Keratinocyte (primary cell): ENCODE results near the gene MEOX1. TPM values are rescaled to one million over a fixed set of nuclear protein-coding genes. Genes with fewer than 3 reads are reported as not detected.

Source experiments
- DNase-seq: peaks from one replicate; pipeline ENCODE4 v3.0.0-alpha.2; 2011; ENCODE audit warnings: low read depth, missing footprints, low spot score
- FAIRE-seq: peaks from 2 replicates; lab custom pipeline; 2011; peaks lifted over from hg19 to GRCh38; lab: Jason Lieb, UNC
- H2AFZ ChIP-seq: 2 replicates; pipeline ENCODE4 v1.6.0; 2012; ENCODE audit warnings: low read length, control low read depth, inconsistent platforms; ENCODE audit not compliant: control insufficient read depth
- H3K27ac ChIP-seq: 2 replicates; pipeline ENCODE4 v1.5.1; 2011; ENCODE audit warnings: low read length; ENCODE audit not compliant: control insufficient read depth, insufficient read depth
- H3K27me3 ChIP-seq: 3 replicates; pipeline ENCODE4 v1.6.0; 2011; ENCODE audit warnings: low read length; ENCODE audit not compliant: control insufficient read depth, insufficient read depth; ENCODE audit errors: extremely low read depth
- H3K36me3 ChIP-seq, 2 experiments: 2 replicates in 1 of 2; 3 replicates in 1 of 2; pipeline ENCODE4 v1.5.1; 2011; ENCODE audit warnings: low read length in 2 of 2, mild to moderate bottlenecking in 1 of 2; ENCODE audit not compliant: control insufficient read depth in 2 of 2, insufficient read depth in 2 of 2; ENCODE audit errors: extremely low read depth in 1 of 2
- H3K4me1 ChIP-seq: 3 replicates; pipeline ENCODE4 v1.5.1; 2011; ENCODE audit warnings: low read length; ENCODE audit not compliant: control insufficient read depth, insufficient read depth; ENCODE audit errors: extremely low read depth
- H3K4me2 ChIP-seq: 3 replicates; pipeline ENCODE4 v1.6.0; 2011; ENCODE audit warnings: low read depth, low read length; ENCODE audit not compliant: control insufficient read depth, insufficient read depth; ENCODE audit errors: extremely low read depth
- H3K4me3 ChIP-seq, 3 experiments: fragments of 200-600 bp in 1 of 3; sonication (generic) in 1 of 3; 2 replicates in 2 of 3; 3 replicates in 1 of 3; pipeline ENCODE4 v1.5.1; 2011 to 2016; ENCODE audit warnings: low read length in 3 of 3, mild to moderate bottlenecking in 3 of 3, control low read depth in 2 of 3, inconsistent platforms in 1 of 3, low read depth in 1 of 3, mixed read lengths in 1 of 3, mixed run types in 1 of 3, moderate library complexity in 1 of 3; ENCODE audit not compliant: control insufficient read depth in 2 of 3, insufficient read depth in 2 of 3; ENCODE audit errors: extremely low read depth in 1 of 3
- H3K79me2 ChIP-seq: 2 replicates; pipeline ENCODE4 v1.6.0; 2012; ENCODE audit warnings: low read length; ENCODE audit not compliant: control insufficient read depth, insufficient read depth
- H3K9ac ChIP-seq: 3 replicates; pipeline ENCODE4 v1.6.0; 2011; ENCODE audit warnings: low read length; ENCODE audit not compliant: control insufficient read depth, insufficient read depth; ENCODE audit errors: extremely low read depth
- H3K9me1 ChIP-seq: 3 replicates; pipeline ENCODE4 v1.6.0; 2011; ENCODE audit warnings: low read length; ENCODE audit not compliant: control insufficient read depth, insufficient read depth; ENCODE audit errors: extremely low read depth
- H3K9me3 ChIP-seq: 2 replicates; pipeline ENCODE4 v1.5.1; 2012; ENCODE audit warnings: low read depth, low read length; ENCODE audit not compliant: control insufficient read depth
- H4K20me1 ChIP-seq: 3 replicates; pipeline ENCODE4 v1.6.0; 2011; ENCODE audit warnings: low read length; ENCODE audit not compliant: control insufficient read depth, insufficient read depth; ENCODE audit errors: extremely low read depth
- CTCF ChIP-seq, 3 experiments: IDR thresholded peaks in 1 of 3; conservative IDR thresholded peaks in 1 of 3; optimal IDR thresholded peaks in 1 of 3; 2 replicates in 2 of 3; 3 replicates in 1 of 3; pipeline versions ENCODE3 to v1.5.1; 2011; ENCODE audit warnings: low read length in 3 of 3, mild to moderate bottlenecking in 3 of 3, moderate library complexity in 2 of 3, control low read depth in 1 of 3, inconsistent platforms in 1 of 3; ENCODE audit not compliant: insufficient read depth in 2 of 3; ENCODE audit errors: extremely low read depth in 1 of 3
- EZH2 ChIP-seq: IDR thresholded peaks from one replicate; pipeline ENCODE4 v1.6.1; 2012; ENCODE audit warnings: inconsistent platforms, mild to moderate bottlenecking, low read length, moderate library complexity
- dilution Hi-C: fragments of 300-500 bp; cut with MboI; formaldehyde crosslinking; loops from one replicate; pipeline ENCODE4 v1.7.0; 2020; ENCODE audit warnings: low sequenced_read_pairs; ENCODE audit not compliant: extremely low pct_ligation_motif_present
- polyA plus RNA-seq, 5 experiments: library from polyadenylated mRNA; depleted of rRNA in 3 of 5; stranded (reverse) in 3 of 5; stranded (forward) in 1 of 5; unstranded in 1 of 5; fragments of >200 nt; gene quantifications; 1 replicate in 1 of 5; 2 replicates in 3 of 5; 3 replicates in 1 of 5; pipeline versions ENCODE4 v1.2.1 to v1.2.3, GENCODE V29; 2011 to 2012; ENCODE audit warnings: missing spikeins in 2 of 5, low read depth in 1 of 5, low replicate concordance in 1 of 5
- small RNA-seq, 3 experiments: library from RNA; depleted of rRNA; stranded (forward); fragments of <200 nt; gene quantifications; one replicate each; pipeline ENCODE3, GENCODE V24; 2012; ENCODE audit warnings: low read depth in 3 of 3, low replicate concordance in 1 of 3; ENCODE audit not compliant: insufficient read length in 3 of 3

The MEOX1 gene
- polyA plus RNA-seq, 1 donor (not counting 4 experiments of a cell fraction or from before 2014, with no cell fraction given) = 0.08 TPM

- peak overlapping the region; percentile 79 for H3K9ac ChIP-seq
- H3K9me3 ChIP-seq = no peaks in the 10 kb centered on the region
- H3K27ac ChIP-seq = peak overlapping the region; percentile 90
- H3K27me3 ChIP-seq = no peaks in the 10 kb centered on the region
- no peaks in the 10 kb centered on the region for H4K20me1 ChIP-seq
- H3K4me3 ChIP-seq = peak overlapping the region in 2 of 3 experiments; percentile 38 to 44
- H3K4me1 ChIP-seq = peaks cover 35% of the 10 kb centered on the region
- FAIRE-seq (peak; percentile 87), DNase-seq (peak; percentile 35)
- dilution Hi-C loops = no loop called here
- no peaks in the 10 kb centered on the region for H3K9me1 ChIP-seq
- no peak for TF ChIP-seq CTCF (optimal IDR thresholded peaks at IDR 0.05 in 1 of 3, IDR thresholded peaks at IDR 0.05 in 1 of 3, conservative IDR thresholded peaks at IDR 0.05 in 1 of 3; ENCODE audit: extremely low read depth in 1 of 3, insufficient read depth in 2 of 3, low read length in 3 of 3)
- peak overlapping the region; percentile 78 for H3K4me2 ChIP-seq
- H3K36me3 ChIP-seq = no peaks in the 10 kb centered on the region
- H3K79me2 ChIP-seq = no peaks in the 10 kb centered on the region
- peak overlapping the region; percentile 94 for H2AFZ ChIP-seq
These were observed 69.8 kb downstream of the MEOX1 start for GRCh38 chr17:43591779-43592562.

GRCh38 chr17:43591001-43591400, 70.7 kb downstream of the MEOX1 start:
- Histone ChIP-seq H3K9me1 (no peaks in the 10 kb centered on the region), H3K36me3 (no peaks in the 10 kb centered on the region), H3K9ac (peak overlapping the region; percentile 79), H4K20me1 (no peaks in the 10 kb centered on the region), H3K79me2 (no peaks in the 10 kb centered on the region), H3K27me3 (no peaks in the 10 kb centered on the region), H3K27ac (peak overlapping the region; percentile 90), H3K4me3 (no peak overlapping the region), H3K4me2 (peak overlapping the region; percentile 78), H3K4me1 (peaks cover 35% of the 10 kb centered on the region), H3K9me3 (no peaks in the 10 kb centered on the region), H2AFZ (peak overlapping the region; percentile 94)
- FAIRE-seq = no peak
- dilution Hi-C loops = no loop called here
- DNase-seq = no peak
- no peak for TF ChIP-seq EZH2
- no peak for TF ChIP-seq CTCF (optimal IDR thresholded peaks at IDR 0.05 in 1 of 3, IDR thresholded peaks at IDR 0.05 in 1 of 3, conservative IDR thresholded peaks at IDR 0.05 in 1 of 3; ENCODE audit: extremely low read depth in 1 of 3, insufficient read depth in 2 of 3, low read length in 3 of 3)

Small RNAs within 50 kb of the gene (small RNA-seq; reads per million reads assigned to genes)
- gene RF00017 = 0 reads per million in 3 experiments

Other genes with a start within 250 kb of the MEOX1 start
- gene DHX8, start 177.9 kb downstream of the MEOX1 start, polyA plus RNA-seq = 25.2 to 32.4 TPM (median 30.1 TPM) in 3 replicates
- gene ETV4, start 115.6 kb downstream of the MEOX1 start, polyA plus RNA-seq = 20.9 to 49.7 TPM (median 33.6 TPM) in 3 replicates
- gene SOST, start 96.9 kb upstream of the MEOX1 start, polyA plus RNA-seq = 0.02 to 0.04 TPM in 2 of 3 replicates, not detected in the other
- 39.2 to 45.2 TPM (median 44.1 TPM) in 3 replicates for gene DUSP3, start 117.1 kb upstream of the MEOX1 start, polyA plus RNA-seq
- gene CFAP97D1, start 118.5 kb upstream of the MEOX1 start, polyA plus RNA-seq = 0.01 TPM in 1 of 3 replicates, not detected in the others
- gene MPP3, start 171.2 kb upstream of the MEOX1 start, polyA plus RNA-seq = 6.5 to 7.4 TPM (median 7.0 TPM) in 3 replicates
- not detected in 3 replicates for gene CD300LG, start 185.3 kb upstream of the MEOX1 start, polyA plus RNA-seq
- 0.07 to 0.30 TPM (median 0.12 TPM) in 3 replicates for gene MPP2, start 245.6 kb upstream of the MEOX1 start, polyA plus RNA-seq